Ishikawa (cell line): ENCODE results near the gene GARIN1A.
A peak's percentile ranks its signal among the peaks of the same experiment; 100 is the strongest.

Experiments used
- CEBPB ChIP-seq: IDR thresholded peaks from 2 replicates; pipeline ENCODE4 v1.6.1; 2012
- CREB1 ChIP-seq: IDR thresholded peaks from 2 replicates; pipeline ENCODE4 v1.6.1; 2012; ENCODE audit warnings: low read depth
- EGR1 ChIP-seq: IDR thresholded peaks from 2 replicates; pipeline ENCODE4 v1.6.1; 2012
- EP300 ChIP-seq: IDR thresholded peaks from 2 replicates; pipeline ENCODE4 v1.6.1; 2012; ENCODE audit warnings: borderline replicate concordance
- FOXM1 ChIP-seq: IDR thresholded peaks from 2 replicates; pipeline ENCODE4 v1.6.1; 2012; ENCODE audit warnings: low read depth, borderline replicate concordance
- NFIC ChIP-seq: IDR thresholded peaks from 2 replicates; pipeline ENCODE4 v1.6.1; 2012
- RAD21 ChIP-seq: IDR thresholded peaks from 2 replicates; pipeline ENCODE4 v1.6.1; 2012; ENCODE audit warnings: low read depth
- REST ChIP-seq: IDR thresholded peaks from 2 replicates; pipeline ENCODE4 v1.6.1; 2012; ENCODE audit warnings: low read depth, mild to moderate bottlenecking
- TAF1 ChIP-seq: IDR thresholded peaks from 2 replicates; pipeline ENCODE4 v1.6.1; 2012; ENCODE audit warnings: low read depth, mild to moderate bottlenecking
- TCF12 ChIP-seq: IDR thresholded peaks from 2 replicates; pipeline ENCODE4 v1.6.1; 2012; ENCODE audit warnings: low read depth
- TEAD4 ChIP-seq: IDR thresholded peaks from 2 replicates; pipeline ENCODE4 v1.6.1; 2012
- YY1 ChIP-seq: IDR thresholded peaks from 2 replicates; pipeline ENCODE4 v1.6.1; 2012; ENCODE audit warnings: low read depth
- ZBTB7A ChIP-seq: IDR thresholded peaks from 2 replicates; pipeline ENCODE4 v1.6.1; 2012; ENCODE audit warnings: low read depth
- TF ChIP-seq, protein P1 (sequence below): IDR thresholded peaks from 2 replicates; pipeline ENCODE4 v1.6.1; 2012
- TF ChIP-seq, protein P2 (sequence below): IDR thresholded peaks from 2 replicates; pipeline ENCODE4 v1.6.1; 2012

GARIN1A gene

GRCh38 chr7:128703609-128704241, 31.6 kb downstream of the GARIN1A start:
- TF ChIP-seq, protein P1, sequence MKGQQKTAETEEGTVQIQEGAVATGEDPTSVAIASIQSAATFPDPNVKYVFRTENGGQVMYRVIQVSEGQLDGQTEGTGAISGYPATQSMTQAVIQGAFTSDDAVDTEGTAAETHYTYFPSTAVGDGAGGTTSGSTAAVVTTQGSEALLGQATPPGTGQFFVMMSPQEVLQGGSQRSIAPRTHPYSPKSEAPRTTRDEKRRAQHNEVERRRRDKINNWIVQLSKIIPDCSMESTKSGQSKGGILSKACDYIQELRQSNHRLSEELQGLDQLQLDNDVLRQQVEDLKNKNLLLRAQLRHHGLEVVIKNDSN = no peak
- TF ChIP-seq ZBTB7A (no peak), TEAD4 (no peak), FOXM1 (no peak)

DNA sequence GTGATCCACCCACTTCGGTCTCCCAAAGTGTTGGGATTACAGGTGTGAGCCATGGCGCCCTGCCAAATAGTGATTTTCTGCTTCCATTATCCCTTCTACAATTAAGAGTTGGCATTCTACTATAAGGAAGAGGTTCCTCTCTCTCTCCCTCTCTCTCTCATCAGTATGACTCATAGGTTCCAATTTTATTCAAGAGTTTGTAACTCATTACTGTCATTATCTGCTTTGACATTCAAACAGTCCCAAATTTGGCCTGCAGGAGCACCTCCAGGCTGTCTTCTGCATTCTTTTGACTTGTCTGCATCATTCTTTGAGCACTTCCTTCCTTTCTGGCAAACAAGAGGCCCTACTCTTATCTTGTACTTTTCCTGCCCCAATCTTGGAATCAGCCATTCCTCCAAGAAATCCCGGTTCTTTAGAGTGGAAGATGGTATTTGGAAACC, 33.8 kb downstream of the GARIN1A start:
- TF ChIP-seq NFIC (peak; percentile 43; the same call in 1 of the 2 replicates), TAF1 (no peak), REST (no peak), YY1 (no peak)

DNA sequence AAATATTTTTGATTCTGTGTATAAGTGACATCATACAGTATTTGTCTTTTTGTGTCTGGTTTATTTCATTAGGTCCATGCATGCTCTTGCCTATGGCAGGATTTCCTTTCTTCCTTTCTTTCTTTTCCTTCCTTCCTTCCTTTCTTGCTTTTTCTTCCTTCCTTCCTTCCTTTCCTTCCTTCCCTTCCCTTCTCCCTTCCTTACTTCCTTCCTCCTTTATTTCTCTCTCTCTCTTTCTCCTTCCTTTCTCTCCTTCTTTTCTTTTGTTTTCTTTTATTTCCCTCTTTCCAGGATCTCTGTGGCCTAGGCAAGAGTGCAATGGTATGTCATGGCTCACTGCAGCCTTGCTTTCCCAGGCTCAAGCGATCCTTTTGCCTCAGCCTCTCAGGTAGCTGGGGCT, 35.7 kb downstream of the GARIN1A start:
- TF ChIP-seq RAD21 (no peak), CEBPB (no peak), YY1 (no peak), NFIC (no peak), TAF1 (no peak), TEAD4 (no peak), ZBTB7A (no peak), EGR1 (no peak), CREB1 (no peak), REST (no peak), FOXM1 (no peak), TCF12 (no peak), EP300 (no peak)
- TF ChIP-seq, protein P2, sequence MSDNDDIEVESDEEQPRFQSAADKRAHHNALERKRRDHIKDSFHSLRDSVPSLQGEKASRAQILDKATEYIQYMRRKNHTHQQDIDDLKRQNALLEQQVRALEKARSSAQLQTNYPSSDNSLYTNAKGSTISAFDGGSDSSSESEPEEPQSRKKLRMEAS = no peak
- TF ChIP-seq, protein P1 = no peak

- no peak for TF ChIP-seq TEAD4
- no peak for TF ChIP-seq TCF12
- TF ChIP-seq EGR1 = no peak
- no peak for TF ChIP-seq NFIC
- no peak for TF ChIP-seq RAD21
- TF ChIP-seq, protein P2 = no peak
- no peak for TF ChIP-seq CEBPB
- TF ChIP-seq, protein P1 = no peak
- TF ChIP-seq TAF1 = no peak
- no peak for TF ChIP-seq REST
- no peak for TF ChIP-seq FOXM1
Measured at GRCh38 chr7:128708235-128708634, 36.1 kb downstream of the GARIN1A start.
